Central memory CD8-positive, alpha-beta T cell (primary cell): Measurements from ENCODE around the gene SPPL2B.
"Not testable (repeated sequence)": the region's sequence is repeated elsewhere in the genome, so short reads cannot be mapped to it uniquely, and the experiment has no call there.

Source experiments
- ATAC-seq: fragments of 150-1000 bp; cut with Tn5 transposase; replicated peaks from 2 replicates; pipeline ENCODE4 v1.10.0; 2022; ENCODE audit warnings: mild to moderate bottlenecking, moderate FRiP score, moderate number of reproducible peaks; ENCODE audit not compliant: poor library complexity, severe bottlenecking; ENCODE audit errors: extremely low read depth
- DNase-seq, 2 donors: peaks; one replicate each; pipeline ENCODE4 v3.0.0; 2021; ENCODE audit warnings: low spot score in 2 of 2
- H3K27ac Mint-ChIP-seq: one replicate; pipeline ENCODE4 v1.8.0; 2022; ENCODE audit warnings: low read depth, mild to moderate bottlenecking, moderate library complexity, mixed read lengths
- H3K27me3 Mint-ChIP-seq: one replicate; pipeline ENCODE4 v1.8.0; 2022; ENCODE audit warnings: mixed read lengths
- H3K36me3 Mint-ChIP-seq: one replicate; pipeline ENCODE4 v1.8.0; 2022; ENCODE audit warnings: mild to moderate bottlenecking, moderate library complexity, mixed read lengths; ENCODE audit not compliant: insufficient read depth
- H3K4me1 Mint-ChIP-seq: one replicate; pipeline ENCODE4 v1.8.0; 2022; ENCODE audit warnings: mixed read lengths
- H3K4me3 Mint-ChIP-seq: one replicate; pipeline ENCODE4 v1.8.0; 2022; ENCODE audit warnings: mild to moderate bottlenecking, moderate library complexity, mixed read lengths
- H3K9me3 Mint-ChIP-seq: one replicate; pipeline ENCODE4 v1.8.0; 2022; ENCODE audit warnings: mixed read lengths

The SPPL2B gene

DNA sequence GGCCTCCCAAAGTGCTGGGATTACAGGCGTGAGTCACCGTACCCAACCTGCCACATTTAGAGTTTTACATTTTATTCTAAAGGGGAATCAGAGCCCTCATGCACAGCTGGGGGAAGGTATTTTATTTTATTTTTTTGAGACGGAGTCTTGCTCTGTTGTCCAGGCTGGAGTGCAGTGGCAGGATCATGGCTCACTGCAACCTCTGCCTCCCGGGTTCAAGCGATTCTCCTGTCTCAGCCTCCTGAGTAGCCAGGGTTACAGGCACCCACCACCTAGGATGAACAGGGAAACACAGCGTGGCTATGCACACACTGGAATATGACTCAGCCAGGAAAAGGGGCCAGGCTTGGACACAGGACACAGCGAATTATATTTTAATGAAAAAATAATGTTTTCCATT lies 68.7 kb downstream of the SPPL2B start:
- DNase-seq, H3K27me3 Mint-ChIP-seq, H3K36me3 Mint-ChIP-seq, H3K4me1 Mint-ChIP-seq, ATAC-seq, H3K9me3 Mint-ChIP-seq, H3K4me3 Mint-ChIP-seq, H3K27ac Mint-ChIP-seq: not testable (repeated sequence)

DNA sequence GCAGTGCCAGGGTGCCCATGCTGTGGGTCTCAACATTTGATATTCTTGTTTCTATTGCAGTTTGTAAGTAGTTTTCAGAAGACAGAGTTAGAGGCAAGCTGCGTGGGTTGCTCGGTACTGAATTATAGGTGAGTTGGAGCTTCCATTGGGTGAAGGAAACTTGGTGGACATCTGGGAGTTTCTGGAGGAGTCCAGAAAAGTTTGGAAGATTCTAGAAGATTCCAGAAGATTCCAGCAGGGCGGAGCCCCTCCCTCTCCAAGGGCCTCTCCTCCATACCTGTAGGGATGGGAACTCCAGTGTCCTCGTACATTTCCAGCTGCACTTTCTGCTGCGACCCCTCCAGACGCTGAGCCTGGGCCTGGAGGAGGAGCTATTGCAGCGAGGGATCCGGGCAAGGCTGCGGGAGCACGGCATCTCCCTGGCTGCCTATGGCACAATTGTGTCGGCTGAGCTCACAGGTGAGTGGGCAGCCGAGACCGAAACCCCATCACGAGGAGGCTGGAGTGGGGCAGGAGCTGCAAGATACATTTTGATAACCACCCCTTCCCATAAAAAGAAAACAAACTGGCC lies 70.3 kb downstream of the SPPL2B start:
- Mint-ChIP-seq H3K36me3 (no peaks in the 10 kb centered on the region), H3K4me1 (no peaks in the 10 kb centered on the region), H3K27me3 (no peaks in the 10 kb centered on the region), H3K4me3 (no peak overlapping the region), H3K27ac (no peak overlapping the region), H3K9me3 (no peaks in the 10 kb centered on the region)
- no peak for ATAC-seq
- DNase-seq: no peak

GRCh38 chr19:2399582-2399981 lies 71.1 kb downstream of the SPPL2B start:
- H3K36me3 Mint-ChIP-seq: no peaks in the 10 kb centered on the region
- no peaks in the 10 kb centered on the region for H3K9me3 Mint-ChIP-seq

More at GRCh38 chr19:2399582-2399981, 71.1 kb downstream of the SPPL2B start:
- DNase-seq: no peak
- no peak for ATAC-seq
- H3K4me1 Mint-ChIP-seq: no peaks in the 10 kb centered on the region
- no peak overlapping the region for H3K27ac Mint-ChIP-seq
- no peaks in the 10 kb centered on the region for H3K27me3 Mint-ChIP-seq
- no peak overlapping the region for H3K4me3 Mint-ChIP-seq
